T47D (cell line): Measurements from ENCODE around the gene BCL7A.

Experiments
- DNase-seq, 2 experiments: peaks; one replicate each; pipeline versions ENCODE4 v3.0.0 to v3.0.0-alpha.2; 2011 to 2012; ENCODE audit warnings: low read depth in 1 of 2, low spot score in 1 of 2
- JUND ChIP-seq: IDR thresholded peaks from 2 replicates; pipeline ENCODE4 v1.6.1; 2012; ENCODE audit warnings: low read depth
- in situ Hi-C: cut with HindIII; loops from 2 replicates; pipeline ENCODE4 v1.10.0; 2016; ENCODE audit warnings: low sequenced_read_pairs, low pct_unique_long_range_greater_than_20kb

BCL7A gene

GRCh38 chr12:122005252-122005776 lies 16.4 kb upstream of the BCL7A start:
- no peak for TF ChIP-seq JUND
- no peak for DNase-seq
- in situ Hi-C loops, result no loop called here

- no peak for TF ChIP-seq JUND
- DNase-seq, result no peak
- in situ Hi-C loops, result no loop called here
These were observed 15.3 kb upstream of the BCL7A start for GRCh38 chr12:122006186-122006926.

- DNase-seq, result no peak
- in situ Hi-C loops, result no loop called here
- TF ChIP-seq JUND, result no peak
These were observed 11.9 kb upstream of the BCL7A start for GRCh38 chr12:122009741-122010140.

GRCh38 chr12:122012184-122012583 lies 9.5 kb upstream of the BCL7A start:
- TF ChIP-seq JUND, result no peak
- in situ Hi-C loops, result no loop called here
- no peak for DNase-seq

GRCh38 chr12:122013136-122013535 lies 8.5 kb upstream of the BCL7A start:
- no peak for DNase-seq
- in situ Hi-C loops, result no loop called here
- TF ChIP-seq JUND, result no peak

- DNase-seq, result no peak
- TF ChIP-seq JUND, result no peak
- in situ Hi-C loops, result no loop called here
These were observed 7.7 kb upstream of the BCL7A start for GRCh38 chr12:122013791-122014590.

GRCh38 chr12:122014781-122015180 lies 6.9 kb upstream of the BCL7A start:
- TF ChIP-seq JUND, result no peak
- DNase-seq, result no peak
- in situ Hi-C loops, result no loop called here

- no peak for DNase-seq
- in situ Hi-C loops, result no loop called here
- no peak for TF ChIP-seq JUND
These were observed 3.2 kb upstream of the BCL7A start for GRCh38 chr12:122018457-122018856.

- DNase-seq, result no peak
- TF ChIP-seq JUND, result no peak
- in situ Hi-C loops, result no loop called here
These were observed 2.7 kb upstream of the BCL7A start for GRCh38 chr12:122018937-122019336.

- in situ Hi-C loops, result no loop called here
- TF ChIP-seq JUND, result no peak
These were observed 890 bp upstream of the BCL7A start for GRCh38 chr12:122020795-122021192.

GRCh38 chr12:122021193-122021821 lies 377 bp upstream of the BCL7A start:
- TF ChIP-seq JUND, result no peak
- peak in 1 of 2 experiments; percentile 52 for DNase-seq
- in situ Hi-C loops, result no loop called here

More at GRCh38 chr12:122020795-122021192, 890 bp upstream of the BCL7A start:
- peak in 1 of 2 experiments; percentile 49 for DNase-seq

- peak; percentile 54 to 55 for DNase-seq
- no peak for TF ChIP-seq JUND
- in situ Hi-C loops, result no loop called here
These were observed 982 bp downstream of the BCL7A start for GRCh38 chr12:122022393-122023338.
